Ovary (tissue), 3 donors: Measurements from ENCODE around the gene PTGER1.
"Not testable (repeated sequence)": the region's sequence is repeated elsewhere in the genome, so short reads cannot be mapped to it uniquely, and the experiment has no call there.

Source experiments
- CTCF ChIP-seq, 3 donors: fragments of 450-650 bp in 2 of 3; fragments of 200-600 bp in 1 of 3; IDR thresholded peaks; one replicate each; pipeline versions ENCODE4 v1.5.1 to v1.8.0; 2016 to 2022; ENCODE audit warnings: antibody characterized with exemption in 3 of 3, mild to moderate bottlenecking in 1 of 3
- POLR2A ChIP-seq: fragments of 450-650 bp; IDR thresholded peaks from one replicate; pipeline ENCODE4 v1.6.1; 2017; ENCODE audit warnings: antibody characterized with exemption, mild to moderate bottlenecking, moderate library complexity
- donor health status: DM: no; HTN: no; CAD: no.

DNA sequence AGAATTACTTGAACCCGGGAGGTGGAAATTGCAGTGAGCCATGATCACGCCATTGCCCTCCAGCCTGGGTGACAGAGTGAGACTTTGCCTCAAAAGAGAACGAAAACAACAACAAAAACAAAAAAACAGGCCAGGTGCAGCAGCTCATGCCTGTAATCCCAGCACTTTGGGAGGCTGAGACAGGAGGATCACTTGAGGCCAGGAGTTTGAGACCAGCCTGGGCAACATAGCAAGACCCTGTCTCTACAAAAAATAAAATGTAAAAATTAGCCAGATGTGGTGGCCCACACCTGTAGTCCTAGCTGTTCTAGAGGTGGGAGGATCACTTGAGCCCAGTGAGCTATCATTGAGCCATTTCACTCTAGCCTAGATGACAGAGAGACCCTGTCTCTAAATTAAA, 22.9 kb downstream of the PTGER1 start:
- not testable (repeated sequence) for TF ChIP-seq POLR2A; CTCF (IDR thresholded peaks at IDR 0.05)
